Retinal pigment epithelial cell (primary cell): ENCODE measurements around the gene MDFIC.

Experiments
- DNase-seq: peaks from one replicate; pipeline ENCODE4 v3.0.0-alpha.2; 2010; ENCODE audit warnings: low read depth
- H3K4me3 ChIP-seq: 2 replicates; pipeline ENCODE4 v1.5.1; 2011; ENCODE audit warnings: mild to moderate bottlenecking, low read length, control low read depth, moderate library complexity
- TF ChIP-seq, protein P1 (sequence below): conservative IDR thresholded peaks from 2 replicates; pipeline ENCODE4 v1.5.1; 2011; ENCODE audit warnings: low read depth, low read length, control low read depth, inconsistent platforms

The MDFIC gene

DNA sequence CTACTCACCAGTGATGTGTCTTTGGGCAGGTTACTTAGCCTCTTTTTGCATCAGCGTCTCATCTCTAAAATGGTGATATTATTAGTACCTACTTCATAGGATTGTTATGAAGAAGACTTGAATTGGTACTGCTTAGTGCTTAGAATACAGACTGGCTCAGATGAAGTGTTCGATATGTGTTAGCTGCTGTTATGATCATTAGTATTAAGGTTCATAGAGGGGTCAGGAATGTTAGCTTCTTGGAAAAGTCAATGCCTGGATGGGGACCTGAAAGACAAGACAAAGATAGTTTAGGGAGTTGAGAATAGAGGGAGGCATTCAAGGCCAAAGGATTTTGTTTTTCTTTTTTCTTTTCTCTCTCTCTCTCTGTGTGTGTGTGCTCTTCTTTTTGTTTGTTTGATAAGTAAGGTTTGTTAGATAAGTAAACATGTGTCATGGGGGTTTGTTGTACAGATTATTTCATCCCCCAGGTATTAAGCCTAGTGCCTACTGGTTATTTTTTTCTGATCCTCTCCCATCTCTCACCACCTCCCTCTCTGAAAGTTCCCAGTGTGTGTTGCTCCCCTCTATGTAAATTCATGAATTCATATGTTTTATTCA lies 63.3 kb downstream of the MDFIC start:
- DNase-seq = no peak
- TF ChIP-seq, protein P1, sequence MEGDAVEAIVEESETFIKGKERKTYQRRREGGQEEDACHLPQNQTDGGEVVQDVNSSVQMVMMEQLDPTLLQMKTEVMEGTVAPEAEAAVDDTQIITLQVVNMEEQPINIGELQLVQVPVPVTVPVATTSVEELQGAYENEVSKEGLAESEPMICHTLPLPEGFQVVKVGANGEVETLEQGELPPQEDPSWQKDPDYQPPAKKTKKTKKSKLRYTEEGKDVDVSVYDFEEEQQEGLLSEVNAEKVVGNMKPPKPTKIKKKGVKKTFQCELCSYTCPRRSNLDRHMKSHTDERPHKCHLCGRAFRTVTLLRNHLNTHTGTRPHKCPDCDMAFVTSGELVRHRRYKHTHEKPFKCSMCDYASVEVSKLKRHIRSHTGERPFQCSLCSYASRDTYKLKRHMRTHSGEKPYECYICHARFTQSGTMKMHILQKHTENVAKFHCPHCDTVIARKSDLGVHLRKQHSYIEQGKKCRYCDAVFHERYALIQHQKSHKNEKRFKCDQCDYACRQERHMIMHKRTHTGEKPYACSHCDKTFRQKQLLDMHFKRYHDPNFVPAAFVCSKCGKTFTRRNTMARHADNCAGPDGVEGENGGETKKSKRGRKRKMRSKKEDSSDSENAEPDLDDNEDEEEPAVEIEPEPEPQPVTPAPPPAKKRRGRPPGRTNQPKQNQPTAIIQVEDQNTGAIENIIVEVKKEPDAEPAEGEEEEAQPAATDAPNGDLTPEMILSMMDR = no peak
- no peak overlapping the region for H3K4me3 ChIP-seq

GRCh38 chr7:114986190-114987180 lies 64.6 kb downstream of the MDFIC start:
- no peak for DNase-seq
- H3K4me3 ChIP-seq = no peak overlapping the region
- TF ChIP-seq, protein P1 = no peak

DNA sequence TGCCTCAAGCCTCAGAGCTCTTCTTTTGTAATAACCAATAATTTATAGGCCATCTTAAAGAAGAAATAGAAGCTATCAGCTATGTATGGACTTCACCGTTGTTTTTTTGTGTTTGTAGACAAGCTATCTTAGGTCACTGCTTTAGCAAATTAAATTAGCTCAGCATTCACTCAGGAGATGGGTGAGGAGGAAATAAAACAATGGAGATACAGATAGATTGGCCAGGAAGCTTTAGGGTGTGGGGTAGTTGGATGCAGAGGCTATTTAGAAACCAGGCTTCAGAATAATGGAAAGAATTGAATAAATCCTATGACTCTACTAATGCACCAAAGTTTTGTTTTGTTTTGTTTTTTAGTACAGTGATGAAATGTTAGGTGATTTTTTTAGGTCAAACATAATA lies 66.1 kb downstream of the MDFIC start:
- TF ChIP-seq, protein P1 = no peak
- DNase-seq = no peak
- H3K4me3 ChIP-seq = no peak overlapping the region

GRCh38 chr7:114988755-114989375 lies 67.0 kb downstream of the MDFIC start:
- TF ChIP-seq, protein P1 = no peak
- DNase-seq = no peak
- no peak overlapping the region for H3K4me3 ChIP-seq

- no peak overlapping the region for H3K4me3 ChIP-seq
- DNase-seq = no peak
- TF ChIP-seq, protein P1 = no peak
Observed at GRCh38 chr7:114989531-114989930, 67.6 kb downstream of the MDFIC start.

DNA sequence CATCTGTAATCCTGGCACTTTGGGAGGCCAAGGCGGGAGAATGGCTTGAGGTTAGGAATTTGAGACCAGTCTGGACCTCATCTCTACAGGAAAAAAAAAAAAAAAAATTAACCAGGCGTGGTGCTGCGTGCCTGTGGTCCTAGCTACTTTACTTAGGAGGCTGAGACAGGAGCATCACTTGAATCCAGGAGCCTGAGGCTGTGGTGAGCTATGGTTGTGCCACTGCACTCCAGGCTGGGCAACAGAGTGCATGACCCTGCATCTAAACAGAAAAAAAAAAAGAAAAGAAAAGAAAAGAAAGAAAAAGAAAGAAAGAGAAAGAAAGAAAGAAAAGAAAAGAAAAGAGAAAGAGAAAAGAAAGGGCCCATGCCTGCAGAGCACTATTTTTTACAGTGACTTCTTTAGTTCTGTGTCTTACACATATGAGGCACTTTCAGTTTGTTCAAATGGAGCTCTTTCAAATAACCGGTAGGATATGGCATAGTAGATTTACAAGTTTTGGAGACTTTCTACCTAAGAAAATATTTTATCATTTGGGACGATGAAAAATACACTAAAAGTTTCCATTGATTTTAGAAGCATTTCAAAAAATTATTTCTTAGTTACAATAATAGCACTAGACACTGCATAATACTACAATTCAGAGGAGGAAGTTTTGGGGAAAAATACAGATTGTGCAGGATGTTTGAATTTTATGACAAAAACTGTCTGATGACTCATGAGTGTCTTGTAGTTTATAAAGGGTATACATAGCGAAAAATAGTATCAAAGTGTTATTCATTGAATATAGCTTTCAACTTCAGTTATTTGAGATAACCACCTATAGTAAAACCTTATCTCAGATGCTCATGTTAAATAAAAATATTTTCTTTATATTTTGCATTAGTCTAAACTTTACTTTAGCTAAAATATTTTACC lies 75.9 kb downstream of the MDFIC start:
- no peak for DNase-seq
- TF ChIP-seq, protein P1 = no peak
- H3K4me3 ChIP-seq = no peak overlapping the region
